HepG2 (cell line): ENCODE data around the gene MST1R. TPM values are rescaled to one million over a fixed set of nuclear protein-coding genes. Genes with fewer than 3 reads are reported as not detected.

Experiments
- ATF7-NPFF ChIP-seq: sonication (generic); formaldehyde crosslinking; IDR thresholded peaks from 2 replicates; pipeline ENCODE4 v1.8.1; 2023; ENCODE audit warnings: mild to moderate bottlenecking, low read depth, missing genetic modification reagents, moderate library complexity
- BORCS8-MEF2B ChIP-seq: sonication (generic); formaldehyde crosslinking; IDR thresholded peaks from 2 replicates; pipeline ENCODE4 v1.8.0; 2022; ENCODE audit warnings: mild to moderate bottlenecking, missing genetic modification reagents
- CTCF ChIP-seq: sonication (generic); formaldehyde crosslinking; IDR thresholded peaks from 2 replicates; pipeline ENCODE4 v1.5.0; 2020; ENCODE audit warnings: mild to moderate bottlenecking, missing genetic modification reagents, moderate library complexity
- FOXK1 ChIP-seq: sonication (generic); formaldehyde crosslinking; IDR thresholded peaks from 2 replicates; pipeline ENCODE4 v1.4.0; 2020; ENCODE audit warnings: low read depth, missing genetic modification reagents, borderline replicate concordance
- MTA3 ChIP-seq: sonication (generic); formaldehyde crosslinking; IDR thresholded peaks from 2 replicates; pipeline ENCODE4 v1.4.0; 2020; ENCODE audit warnings: missing genetic modification reagents
- SMAD3 ChIP-seq: sonication (generic); formaldehyde crosslinking; IDR thresholded peaks from 2 replicates; pipeline ENCODE4 v1.4.0; 2020; ENCODE audit warnings: missing genetic modification reagents
- SNAPC5 ChIP-seq: sonication (generic); formaldehyde crosslinking; IDR thresholded peaks from 2 replicates; pipeline ENCODE4 v1.8.1; 2023; ENCODE audit warnings: mild to moderate bottlenecking, missing genetic modification reagents, borderline replicate concordance
- ZNF17 ChIP-seq: sonication (generic); formaldehyde crosslinking; IDR thresholded peaks from 2 replicates; pipeline ENCODE4 v1.5.0; 2020; ENCODE audit warnings: mild to moderate bottlenecking, missing genetic modification reagents
- ZNF33B ChIP-seq: sonication (generic); formaldehyde crosslinking; IDR thresholded peaks from 2 replicates; pipeline ENCODE4 v1.5.1; 2020; ENCODE audit warnings: mild to moderate bottlenecking, missing genetic modification reagents
- ZSCAN22 ChIP-seq: sonication (generic); formaldehyde crosslinking; IDR thresholded peaks from 2 replicates; pipeline ENCODE4 v1.4.0; 2020; ENCODE audit warnings: mild to moderate bottlenecking, missing genetic modification reagents
- ZSCAN29 ChIP-seq: sonication (generic); formaldehyde crosslinking; conservative IDR thresholded peaks from 2 replicates; pipeline ENCODE4 v1.4.0; 2020; ENCODE audit warnings: mild to moderate bottlenecking, missing genetic modification reagents
- polyA plus RNA-seq, 8 experiments: library from polyadenylated mRNA; depleted of rRNA in 3 of 8; stranded (reverse) in 7 of 8; unstranded in 1 of 8; fragments of >200 nt; fragmentation: Illumina TruSeq in 4 of 8; extraction: Trizol in 4 of 8; gene quantifications; 2 replicates each; pipeline versions ENCODE4 v1.2.1 to v1.2.3, GENCODE V29; 2011 to 2016; ENCODE audit warnings: low read depth in 4 of 8, missing spikeins in 1 of 8, mixed read lengths in 1 of 8; ENCODE audit not compliant: insufficient read depth in 1 of 8
- total RNA-seq, 5 experiments: library from RNA; depleted of rRNA; stranded (reverse); fragments of >200 nt; fragmentation: Illumina TruSeq; extraction: Trizol; gene quantifications; 2 replicates each; pipeline ENCODE4 v1.2.3, GENCODE V29; 2016; ENCODE audit warnings: low read depth in 1 of 5
- TF ChIP-seq, protein P1 (sequence below): IDR thresholded peaks from 2 replicates; pipeline ENCODE4 v1.6.1; 2016; ENCODE audit warnings: mild to moderate bottlenecking
- TF ChIP-seq, protein P2 (sequence below): sonication (generic); formaldehyde crosslinking; IDR thresholded peaks from 2 replicates; pipeline ENCODE4 v1.4.0; 2020; ENCODE audit warnings: missing genetic modification reagents
- TF ChIP-seq, protein P3 (sequence below): sonication (generic); formaldehyde crosslinking; IDR thresholded peaks from 2 replicates; pipeline ENCODE4 v1.5.0; 2020; ENCODE audit warnings: missing genetic modification reagents
- TF ChIP-seq, protein P4 (sequence below): sonication (generic); formaldehyde crosslinking; IDR thresholded peaks from 2 replicates; pipeline ENCODE4 v1.8.0; 2022; ENCODE audit warnings: missing genetic modification reagents, low read depth, mild to moderate bottlenecking, borderline replicate concordance
- TF ChIP-seq, protein P5 (sequence below): sonication (generic); formaldehyde crosslinking; IDR thresholded peaks from 2 replicates; pipeline ENCODE4 v1.4.0; 2020; ENCODE audit warnings: missing genetic modification reagents, low read depth, mild to moderate bottlenecking, borderline replicate concordance

Gene MST1R
- total and polyA plus RNA-seq, 2 of the 13 experiments (the other 11 are each of a cell fraction or from before 2014, with no cell fraction given) = 0.11 to 0.77 TPM

DNA sequence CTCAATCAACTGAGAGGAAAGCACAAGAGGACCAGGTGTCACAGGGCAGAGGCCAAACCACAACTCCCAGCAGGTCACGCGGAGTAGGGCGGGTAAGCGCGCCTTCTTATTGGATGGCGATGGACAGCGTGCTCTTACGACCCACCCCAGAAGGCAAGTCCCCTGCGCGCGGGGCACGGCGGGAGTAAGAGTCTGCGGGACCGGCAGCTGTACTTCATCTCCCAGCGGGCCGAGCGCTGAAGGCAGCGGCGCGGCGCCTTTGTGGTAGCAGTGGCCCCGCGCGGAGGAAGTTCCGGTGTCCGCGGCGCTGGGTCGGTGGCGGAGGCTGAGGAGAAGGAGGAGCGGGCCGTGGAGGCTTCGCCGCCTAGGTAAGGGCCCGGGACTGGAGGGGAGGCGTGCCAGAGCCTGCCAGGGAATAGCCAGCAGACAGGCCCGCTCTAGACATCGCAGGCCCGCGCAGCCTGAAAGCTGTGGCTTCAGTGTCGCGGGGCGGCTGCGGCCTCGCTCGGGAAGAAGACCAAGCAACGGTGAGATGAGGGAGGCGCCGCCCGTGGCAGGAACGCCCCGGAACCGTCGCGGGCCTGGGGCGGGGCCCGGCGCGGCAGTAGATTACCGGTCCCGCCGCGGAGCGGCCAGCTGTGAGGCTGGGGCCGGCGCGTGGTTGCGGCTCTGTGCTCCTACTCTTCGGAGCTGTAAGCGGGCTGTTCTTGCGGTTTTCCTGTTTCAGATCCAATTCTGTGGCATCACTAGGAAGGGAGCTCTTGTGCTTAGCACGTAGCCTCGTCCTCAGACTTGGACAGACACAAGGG, 36.4 kb upstream of the MST1R start, which contains the start of gene RBM6 (continued):
- peak; percentile 66; the same call in 1 of the 2 replicates for TF ChIP-seq ZNF33B (CRISPR knock-in tag)
- TF ChIP-seq MTA3 (CRISPR knock-in tag) = no peak
- TF ChIP-seq ATF7-NPFF (CRISPR knock-in tag) = peak; percentile 80; the same call in 1 of the 2 replicates
- TF ChIP-seq, protein P1, sequence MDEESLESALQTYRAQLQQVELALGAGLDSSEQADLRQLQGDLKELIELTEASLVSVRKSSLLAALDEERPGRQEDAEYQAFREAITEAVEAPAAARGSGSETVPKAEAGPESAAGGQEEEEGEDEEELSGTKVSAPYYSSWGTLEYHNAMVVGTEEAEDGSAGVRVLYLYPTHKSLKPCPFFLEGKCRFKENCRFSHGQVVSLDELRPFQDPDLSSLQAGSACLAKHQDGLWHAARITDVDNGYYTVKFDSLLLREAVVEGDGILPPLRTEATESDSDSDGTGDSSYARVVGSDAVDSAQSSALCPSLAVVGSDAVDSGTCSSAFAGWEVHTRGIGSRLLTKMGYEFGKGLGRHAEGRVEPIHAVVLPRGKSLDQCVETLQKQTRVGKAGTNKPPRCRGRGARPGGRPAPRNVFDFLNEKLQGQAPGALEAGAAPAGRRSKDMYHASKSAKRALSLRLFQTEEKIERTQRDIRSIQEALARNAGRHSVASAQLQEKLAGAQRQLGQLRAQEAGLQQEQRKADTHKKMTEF (CRISPR knock-in tag) = peak; percentile 99
- TF ChIP-seq, protein P2, sequence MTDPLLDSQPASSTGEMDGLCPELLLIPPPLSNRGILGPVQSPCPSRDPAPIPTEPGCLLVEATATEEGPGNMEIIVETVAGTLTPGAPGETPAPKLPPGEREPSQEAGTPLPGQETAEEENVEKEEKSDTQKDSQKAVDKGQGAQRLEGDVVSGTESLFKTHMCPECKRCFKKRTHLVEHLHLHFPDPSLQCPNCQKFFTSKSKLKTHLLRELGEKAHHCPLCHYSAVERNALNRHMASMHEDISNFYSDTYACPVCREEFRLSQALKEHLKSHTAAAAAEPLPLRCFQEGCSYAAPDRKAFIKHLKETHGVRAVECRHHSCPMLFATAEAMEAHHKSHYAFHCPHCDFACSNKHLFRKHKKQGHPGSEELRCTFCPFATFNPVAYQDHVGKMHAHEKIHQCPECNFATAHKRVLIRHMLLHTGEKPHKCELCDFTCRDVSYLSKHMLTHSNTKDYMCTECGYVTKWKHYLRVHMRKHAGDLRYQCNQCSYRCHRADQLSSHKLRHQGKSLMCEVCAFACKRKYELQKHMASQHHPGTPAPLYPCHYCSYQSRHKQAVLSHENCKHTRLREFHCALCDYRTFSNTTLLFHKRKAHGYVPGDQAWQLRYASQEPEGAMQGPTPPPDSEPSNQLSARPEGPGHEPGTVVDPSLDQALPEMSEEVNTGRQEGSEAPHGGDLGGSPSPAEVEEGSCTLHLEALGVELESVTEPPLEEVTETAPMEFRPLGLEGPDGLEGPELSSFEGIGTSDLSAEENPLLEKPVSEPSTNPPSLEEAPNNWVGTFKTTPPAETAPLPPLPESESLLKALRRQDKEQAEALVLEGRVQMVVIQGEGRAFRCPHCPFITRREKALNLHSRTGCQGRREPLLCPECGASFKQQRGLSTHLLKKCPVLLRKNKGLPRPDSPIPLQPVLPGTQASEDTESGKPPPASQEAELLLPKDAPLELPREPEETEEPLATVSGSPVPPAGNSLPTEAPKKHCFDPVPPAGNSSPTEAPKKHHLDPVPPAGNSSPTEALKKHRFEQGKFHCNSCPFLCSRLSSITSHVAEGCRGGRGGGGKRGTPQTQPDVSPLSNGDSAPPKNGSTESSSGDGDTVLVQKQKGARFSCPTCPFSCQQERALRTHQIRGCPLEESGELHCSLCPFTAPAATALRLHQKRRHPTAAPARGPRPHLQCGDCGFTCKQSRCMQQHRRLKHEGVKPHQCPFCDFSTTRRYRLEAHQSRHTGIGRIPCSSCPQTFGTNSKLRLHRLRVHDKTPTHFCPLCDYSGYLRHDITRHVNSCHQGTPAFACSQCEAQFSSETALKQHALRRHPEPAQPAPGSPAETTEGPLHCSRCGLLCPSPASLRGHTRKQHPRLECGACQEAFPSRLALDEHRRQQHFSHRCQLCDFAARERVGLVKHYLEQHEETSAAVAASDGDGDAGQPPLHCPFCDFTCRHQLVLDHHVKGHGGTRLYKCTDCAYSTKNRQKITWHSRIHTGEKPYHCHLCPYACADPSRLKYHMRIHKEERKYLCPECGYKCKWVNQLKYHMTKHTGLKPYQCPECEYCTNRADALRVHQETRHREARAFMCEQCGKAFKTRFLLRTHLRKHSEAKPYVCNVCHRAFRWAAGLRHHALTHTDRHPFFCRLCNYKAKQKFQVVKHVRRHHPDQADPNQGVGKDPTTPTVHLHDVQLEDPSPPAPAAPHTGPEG = 0 out of 2 replicates have a peak, but pooled peaks have one; percentile 51
- no peak for TF ChIP-seq ZSCAN29 (CRISPR knock-in tag)
- TF ChIP-seq, protein P3, sequence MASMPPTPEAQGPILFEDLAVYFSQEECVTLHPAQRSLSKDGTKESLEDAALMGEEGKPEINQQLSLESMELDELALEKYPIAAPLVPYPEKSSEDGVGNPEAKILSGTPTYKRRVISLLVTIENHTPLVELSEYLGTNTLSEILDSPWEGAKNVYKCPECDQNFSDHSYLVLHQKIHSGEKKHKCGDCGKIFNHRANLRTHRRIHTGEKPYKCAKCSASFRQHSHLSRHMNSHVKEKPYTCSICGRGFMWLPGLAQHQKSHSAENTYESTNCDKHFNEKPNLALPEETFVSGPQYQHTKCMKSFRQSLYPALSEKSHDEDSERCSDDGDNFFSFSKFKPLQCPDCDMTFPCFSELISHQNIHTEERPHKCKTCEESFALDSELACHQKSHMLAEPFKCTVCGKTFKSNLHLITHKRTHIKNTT (CRISPR knock-in tag) = peak; percentile 87; the same call in 1 of the 2 replicates
- TF ChIP-seq FOXK1 (CRISPR knock-in tag) = peak; percentile 76
- TF ChIP-seq ZSCAN22 (CRISPR knock-in tag) = no peak; the same call in 1 of the 2 replicates
- peak; percentile 25; the same call in 1 of the 2 replicates for TF ChIP-seq CTCF (CRISPR knock-in tag)
- peak; percentile 70 for TF ChIP-seq SMAD3 (CRISPR knock-in tag)
- TF ChIP-seq, protein P4, sequence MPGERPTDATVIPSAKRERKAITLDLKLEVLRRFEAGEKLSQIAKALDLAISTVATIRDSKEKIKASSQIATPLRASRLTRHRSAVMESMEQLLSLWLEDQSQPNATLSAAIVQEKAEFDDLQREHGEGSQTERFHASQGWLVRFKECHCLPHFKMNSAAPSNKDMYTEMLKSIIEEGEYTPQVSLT = no peak
- no peak for TF ChIP-seq ZNF17 (CRISPR knock-in tag)
- TF ChIP-seq, protein P5, sequence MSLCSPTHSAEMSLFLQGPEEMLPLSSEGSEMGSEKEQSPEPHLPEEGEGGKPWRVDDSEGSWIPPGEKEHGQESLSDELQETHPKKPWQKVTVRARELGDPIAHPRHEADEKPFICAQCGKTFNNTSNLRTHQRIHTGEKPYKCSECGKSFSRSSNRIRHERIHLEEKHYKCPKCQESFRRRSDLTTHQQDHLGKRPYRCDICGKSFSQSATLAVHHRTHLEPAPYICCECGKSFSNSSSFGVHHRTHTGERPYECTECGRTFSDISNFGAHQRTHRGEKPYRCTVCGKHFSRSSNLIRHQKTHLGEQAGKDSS (CRISPR knock-in tag) = no peak
- TF ChIP-seq SNAPC5 (CRISPR knock-in tag) = 0 out of 2 replicates have a peak, but pooled peaks have one; percentile 69
- no peak for TF ChIP-seq BORCS8-MEF2B (CRISPR knock-in tag)
